ENCODE measurements around the gene ZNF117.
"Not testable (repeated sequence)": the region's sequence is repeated elsewhere in the genome, so short reads cannot be mapped to it uniquely, and the experiment has no call there.

DNA sequence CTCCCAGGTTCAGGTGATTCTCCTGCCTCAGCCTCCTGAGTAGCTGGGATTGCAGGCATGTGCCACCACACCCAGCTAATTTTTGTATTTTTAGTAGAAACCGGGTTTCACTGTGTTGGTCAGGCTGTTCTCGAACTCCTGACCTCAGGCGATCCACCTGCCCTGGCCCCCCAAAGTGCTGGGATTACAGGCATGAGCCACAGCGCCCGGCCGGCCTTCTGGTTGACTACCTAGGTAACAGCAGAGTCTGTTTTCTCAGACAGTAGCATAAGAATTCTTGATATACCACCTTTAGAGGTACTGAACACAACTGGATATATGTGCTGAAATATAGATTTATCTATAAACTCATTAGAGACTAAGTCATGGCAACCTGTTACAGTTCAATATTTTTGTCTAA, 50.8 kb downstream of the ZNF117 start:
- TF ChIP-seq, protein P1, sequence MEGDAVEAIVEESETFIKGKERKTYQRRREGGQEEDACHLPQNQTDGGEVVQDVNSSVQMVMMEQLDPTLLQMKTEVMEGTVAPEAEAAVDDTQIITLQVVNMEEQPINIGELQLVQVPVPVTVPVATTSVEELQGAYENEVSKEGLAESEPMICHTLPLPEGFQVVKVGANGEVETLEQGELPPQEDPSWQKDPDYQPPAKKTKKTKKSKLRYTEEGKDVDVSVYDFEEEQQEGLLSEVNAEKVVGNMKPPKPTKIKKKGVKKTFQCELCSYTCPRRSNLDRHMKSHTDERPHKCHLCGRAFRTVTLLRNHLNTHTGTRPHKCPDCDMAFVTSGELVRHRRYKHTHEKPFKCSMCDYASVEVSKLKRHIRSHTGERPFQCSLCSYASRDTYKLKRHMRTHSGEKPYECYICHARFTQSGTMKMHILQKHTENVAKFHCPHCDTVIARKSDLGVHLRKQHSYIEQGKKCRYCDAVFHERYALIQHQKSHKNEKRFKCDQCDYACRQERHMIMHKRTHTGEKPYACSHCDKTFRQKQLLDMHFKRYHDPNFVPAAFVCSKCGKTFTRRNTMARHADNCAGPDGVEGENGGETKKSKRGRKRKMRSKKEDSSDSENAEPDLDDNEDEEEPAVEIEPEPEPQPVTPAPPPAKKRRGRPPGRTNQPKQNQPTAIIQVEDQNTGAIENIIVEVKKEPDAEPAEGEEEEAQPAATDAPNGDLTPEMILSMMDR (IDR thresholded peaks at IDR 0.05; ENCODE audit: low read depth, low read length, poor library complexity, severe bottlenecking), result not testable (repeated sequence)
- not testable (repeated sequence) for TF ChIP-seq EZH2phosphoT487 (IDR thresholded peaks at IDR 0.05; ENCODE audit: borderline replicate concordance, low read length)

All from DOHH2 (cell line).